HG03159 (cell line): ENCODE data around the gene EPB41L5.

Experiments used
- ATAC-seq: cut with Tn5 transposase; IDR thresholded peaks from one replicate; pipeline ENCODE4 v1.9.1; 2021; ENCODE audit warnings: mild to moderate bottlenecking, moderate library complexity; ENCODE audit not compliant: unreplicated experiment

EPB41L5 gene

DNA sequence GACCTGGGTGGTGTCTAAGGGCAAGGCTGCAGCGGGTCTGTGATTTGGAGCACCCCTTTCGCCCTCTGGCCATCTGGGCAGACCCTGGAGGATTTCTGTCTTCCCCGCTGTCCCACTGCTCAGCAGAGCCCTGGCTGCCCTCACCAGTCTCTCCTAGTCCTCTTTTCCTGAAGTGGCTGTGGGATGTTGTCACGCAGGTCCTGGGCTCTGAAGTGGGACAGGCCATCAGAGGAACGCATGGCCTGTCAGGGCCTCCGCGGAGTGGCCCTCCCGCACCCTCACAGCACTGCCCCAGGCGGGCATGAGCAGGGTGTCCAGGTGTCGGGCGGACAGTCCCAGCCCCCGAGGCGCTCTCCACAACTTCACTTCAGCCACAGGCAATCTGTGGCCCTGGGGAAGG lies 211.4 kb downstream of the EPB41L5 start:
- no peak for ATAC-seq

DNA sequence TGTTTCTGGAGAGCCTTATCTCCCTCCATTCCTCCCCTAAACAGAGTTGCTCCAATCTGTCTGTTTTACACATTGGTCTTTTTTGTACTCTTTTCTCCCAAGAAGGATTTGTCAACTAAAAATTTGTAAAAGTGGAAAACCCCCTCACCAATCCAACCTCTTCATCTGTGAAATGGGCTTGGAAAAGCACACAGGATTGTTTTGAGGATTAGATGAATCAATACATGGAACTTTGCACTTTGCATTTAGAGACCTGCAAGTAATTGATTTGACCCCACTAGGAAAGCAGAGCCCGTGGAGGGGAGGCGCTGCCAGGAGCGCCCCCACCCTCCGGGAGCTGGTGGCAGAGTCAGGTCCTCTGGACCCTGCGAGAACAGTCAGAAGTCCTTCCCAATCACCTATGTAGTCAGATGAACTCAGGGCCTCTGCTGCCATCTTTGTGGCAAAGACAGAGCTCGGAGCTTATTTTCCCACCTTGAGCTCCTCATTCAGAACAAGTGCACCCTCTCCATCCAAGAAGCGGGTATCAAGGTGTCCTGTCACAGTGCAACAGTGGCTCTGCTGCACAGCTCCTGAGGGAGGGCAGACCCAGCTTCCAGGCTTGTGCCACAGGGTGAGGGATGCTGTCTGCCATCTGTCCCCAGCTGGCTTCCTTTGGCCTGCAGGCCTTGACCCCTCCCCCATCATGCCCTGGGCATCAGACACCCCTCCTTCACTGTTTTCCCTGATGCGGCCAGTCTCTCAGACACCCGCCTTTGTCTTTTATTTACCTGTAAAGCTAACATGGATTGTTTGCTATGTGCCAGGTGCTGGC lies 212.1 kb downstream of the EPB41L5 start:
- no peak for ATAC-seq

DNA sequence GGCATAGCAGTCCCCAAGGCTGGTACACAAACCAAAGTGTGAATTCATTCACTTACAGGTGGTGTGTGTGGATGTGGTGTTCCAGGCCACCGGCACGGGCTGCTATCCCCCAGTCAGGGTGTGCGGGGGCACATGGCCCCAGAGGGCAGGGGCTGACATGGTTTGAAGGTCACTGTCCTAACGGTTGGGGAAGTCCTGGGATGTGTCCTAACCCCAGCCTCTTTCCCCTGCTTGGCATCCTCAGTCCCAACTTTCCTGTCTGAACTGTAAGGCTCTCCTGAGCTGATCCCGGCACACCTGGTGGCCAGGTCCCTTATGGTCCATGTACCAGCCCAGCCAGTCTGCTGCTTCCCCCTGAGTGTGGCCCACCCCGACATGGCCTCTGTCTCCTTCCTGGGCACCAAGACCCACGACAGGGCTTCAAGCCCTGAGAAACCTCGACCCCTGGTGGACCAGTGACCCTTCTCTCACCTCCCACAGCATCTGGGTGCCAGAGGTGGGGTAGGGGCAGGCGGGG lies 212.7 kb downstream of the EPB41L5 start:
- no peak for ATAC-seq

DNA sequence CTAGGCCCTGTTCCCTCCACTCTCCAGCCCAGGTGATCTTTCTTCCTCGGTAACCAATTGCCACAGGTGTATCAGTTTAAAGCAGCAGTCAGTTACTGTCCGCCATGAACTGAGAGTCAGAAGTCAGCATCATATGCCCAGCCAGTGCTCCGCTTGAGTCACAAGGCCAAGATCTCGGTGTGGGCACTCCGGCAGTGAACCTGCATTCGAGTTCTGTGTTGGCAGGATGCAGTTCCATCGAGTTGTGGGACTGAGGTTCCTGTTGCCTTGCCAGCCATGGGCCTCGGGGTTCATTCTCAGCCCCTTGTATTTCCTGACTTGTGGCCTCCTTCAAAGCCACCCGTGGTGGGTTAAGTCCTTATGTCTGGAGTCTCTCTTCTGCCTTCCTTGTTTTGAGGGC lies 213.4 kb downstream of the EPB41L5 start:
- ATAC-seq = no peak

- ATAC-seq = no peak
These were observed 214.5 kb downstream of the EPB41L5 start for GRCh38 chr2:120227111-120227991.

GRCh38 chr2:120228503-120228902 lies 215.6 kb downstream of the EPB41L5 start:
- ATAC-seq = no peak
